HG03066 (cell line): ENCODE results near the gene RAD50.

Source experiments
- ATAC-seq: cut with Tn5 transposase; IDR thresholded peaks from one replicate; pipeline ENCODE4 v1.9.1; 2021; ENCODE audit warnings: low read depth; ENCODE audit not compliant: unreplicated experiment

The RAD50 gene

DNA sequence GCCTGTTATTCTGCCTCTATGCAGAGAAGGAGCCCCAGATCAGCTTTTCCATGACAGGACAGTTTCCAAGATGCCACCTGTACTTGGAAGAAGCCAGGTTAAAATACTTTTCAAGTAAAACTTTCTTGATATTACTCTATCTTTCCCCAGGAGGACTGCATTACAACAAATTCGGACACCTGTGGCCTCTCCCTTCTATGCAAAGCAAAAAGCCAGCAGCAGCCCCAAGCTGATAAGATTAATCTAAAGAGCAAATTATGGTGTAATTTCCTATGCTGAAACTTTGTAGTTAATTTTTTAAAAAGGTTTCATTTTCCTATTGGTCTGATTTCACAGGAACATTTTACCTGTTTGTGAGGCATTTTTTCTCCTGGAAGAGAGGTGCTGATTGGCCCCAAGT, 116.7 kb downstream of the RAD50 start:
- ATAC-seq, result no peak

DNA sequence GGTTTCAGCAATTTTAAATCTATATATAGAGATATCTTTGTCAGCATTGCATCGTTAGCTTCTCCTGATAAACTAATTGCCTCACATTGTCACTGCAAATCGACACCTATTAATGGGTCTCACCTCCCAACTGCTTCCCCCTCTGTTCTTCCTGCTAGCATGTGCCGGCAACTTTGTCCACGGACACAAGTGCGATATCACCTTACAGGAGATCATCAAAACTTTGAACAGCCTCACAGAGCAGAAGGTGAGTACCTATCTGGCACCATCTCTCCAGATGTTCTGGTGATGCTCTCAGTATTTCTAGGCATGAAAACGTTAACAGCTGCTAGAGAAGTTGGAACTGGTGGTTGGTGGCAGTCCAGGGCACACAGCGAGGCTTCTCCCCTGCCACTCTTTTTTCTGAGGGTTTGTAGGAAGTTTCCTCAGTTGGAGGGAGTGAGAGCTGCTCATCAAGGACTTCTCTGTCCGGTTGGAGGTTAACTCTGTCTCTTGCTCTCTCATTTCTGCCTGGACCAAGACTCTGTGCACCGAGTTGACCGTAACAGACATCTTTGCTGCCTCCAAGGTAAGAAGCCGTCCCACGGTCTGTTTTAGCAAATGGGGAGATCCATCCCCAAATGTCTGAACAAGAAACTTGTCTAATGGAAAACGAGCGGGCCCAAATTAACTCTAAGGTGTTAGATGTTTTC, 117.3 kb downstream of the RAD50 start, which contains the start of gene IL4:
TSS of gene IL4 (plus strand) at position 51 of the 692 bp plus-strand sequence. CDS start at position 113, 62 bp downstream.
- no peak for ATAC-seq

DNA sequence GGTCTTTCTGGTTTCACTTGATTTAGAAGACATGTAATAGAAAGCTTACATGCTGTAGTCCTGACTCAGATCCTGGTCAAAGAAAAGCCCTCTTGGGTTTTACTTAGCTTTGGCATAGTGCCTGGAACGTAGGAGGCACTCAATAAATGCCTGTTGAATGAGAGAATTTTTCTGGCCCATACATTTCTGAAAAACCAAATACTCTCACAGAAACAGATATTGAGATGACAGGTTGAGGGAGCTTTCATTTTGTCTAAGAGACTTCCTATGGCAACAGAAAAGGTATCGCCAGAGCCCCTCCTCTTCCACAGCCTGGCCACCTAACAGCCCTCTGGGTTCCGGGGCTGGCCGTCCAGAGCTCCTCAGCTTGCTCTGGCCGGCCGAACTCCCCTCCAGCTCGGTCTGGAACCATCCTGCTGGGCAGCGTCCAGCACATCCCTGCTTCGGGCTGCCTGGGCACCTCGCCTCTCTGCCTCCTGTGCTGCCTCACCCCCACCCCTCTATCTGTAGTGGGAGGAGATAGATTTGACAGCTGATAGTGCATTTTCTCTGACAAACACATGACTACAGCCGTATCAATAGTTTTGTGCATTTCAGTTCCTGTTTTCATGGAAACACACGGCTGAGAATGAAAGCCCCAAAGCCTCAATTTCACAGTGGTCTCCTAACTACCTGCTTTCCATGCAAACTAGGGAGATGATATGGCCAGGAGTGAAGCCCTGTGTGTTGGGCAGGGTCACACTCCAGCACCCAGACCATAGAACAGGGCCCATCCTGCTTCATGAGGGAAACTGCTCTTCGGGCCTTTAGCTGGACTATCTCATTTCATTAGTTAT, 118.1 kb downstream of the RAD50 start:
- ATAC-seq, result peak; percentile 72

DNA sequence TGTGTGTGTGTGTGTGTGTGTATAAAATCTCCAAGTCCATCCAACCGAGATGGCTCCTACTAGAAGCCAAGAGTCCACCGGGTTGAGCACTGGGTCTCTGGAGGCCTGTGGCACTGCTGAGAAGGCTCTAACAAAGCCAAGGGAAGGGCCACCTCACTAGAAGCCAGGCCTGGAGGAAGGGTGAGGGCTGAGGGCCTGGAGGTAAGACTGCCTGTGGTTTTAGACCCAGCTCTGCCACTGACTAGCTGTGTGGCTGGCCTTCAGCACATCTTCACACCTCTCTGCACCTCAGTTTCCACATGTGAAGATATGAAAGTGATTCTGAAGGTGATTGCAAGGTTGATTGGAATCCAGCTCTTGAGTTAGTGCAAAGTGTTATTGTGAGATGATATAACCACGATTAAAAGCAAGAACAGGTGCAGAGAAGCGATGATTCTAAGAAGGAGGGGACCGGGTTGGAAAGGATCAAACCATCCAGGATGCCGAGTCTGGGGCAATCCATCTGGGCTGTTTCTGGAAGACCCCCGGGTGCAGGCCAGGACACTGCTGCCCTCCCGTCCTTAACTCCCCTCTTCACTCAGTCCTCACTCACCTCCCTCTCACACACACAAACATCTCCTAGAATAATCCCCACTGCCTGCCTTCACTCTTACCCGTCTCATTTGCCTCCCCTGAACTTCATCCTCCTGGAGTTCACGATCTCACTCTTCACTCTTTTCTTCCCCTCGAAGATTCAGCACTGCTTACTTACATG, 119.3 kb downstream of the RAD50 start:
- ATAC-seq, result no peak

DNA sequence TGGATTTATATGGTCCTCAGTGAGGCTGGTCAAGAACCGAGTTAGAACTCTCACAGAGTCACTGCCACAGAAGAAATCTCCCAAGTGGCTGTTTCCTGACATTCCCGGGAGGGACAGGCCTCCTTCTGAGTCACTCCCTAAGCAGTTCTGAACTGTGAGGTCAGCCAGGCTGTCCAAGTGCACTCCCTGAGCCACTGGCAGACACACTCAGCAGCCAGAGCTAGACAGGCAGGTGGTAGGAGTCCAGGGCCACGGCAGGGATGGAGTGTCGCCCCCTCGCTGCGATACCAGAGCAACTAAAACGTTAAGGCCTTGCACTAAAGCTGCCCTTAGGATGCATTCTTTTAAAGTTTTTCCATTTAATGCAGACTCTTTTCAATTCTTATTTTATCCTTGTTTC, 120.4 kb downstream of the RAD50 start:
- no peak for ATAC-seq

DNA sequence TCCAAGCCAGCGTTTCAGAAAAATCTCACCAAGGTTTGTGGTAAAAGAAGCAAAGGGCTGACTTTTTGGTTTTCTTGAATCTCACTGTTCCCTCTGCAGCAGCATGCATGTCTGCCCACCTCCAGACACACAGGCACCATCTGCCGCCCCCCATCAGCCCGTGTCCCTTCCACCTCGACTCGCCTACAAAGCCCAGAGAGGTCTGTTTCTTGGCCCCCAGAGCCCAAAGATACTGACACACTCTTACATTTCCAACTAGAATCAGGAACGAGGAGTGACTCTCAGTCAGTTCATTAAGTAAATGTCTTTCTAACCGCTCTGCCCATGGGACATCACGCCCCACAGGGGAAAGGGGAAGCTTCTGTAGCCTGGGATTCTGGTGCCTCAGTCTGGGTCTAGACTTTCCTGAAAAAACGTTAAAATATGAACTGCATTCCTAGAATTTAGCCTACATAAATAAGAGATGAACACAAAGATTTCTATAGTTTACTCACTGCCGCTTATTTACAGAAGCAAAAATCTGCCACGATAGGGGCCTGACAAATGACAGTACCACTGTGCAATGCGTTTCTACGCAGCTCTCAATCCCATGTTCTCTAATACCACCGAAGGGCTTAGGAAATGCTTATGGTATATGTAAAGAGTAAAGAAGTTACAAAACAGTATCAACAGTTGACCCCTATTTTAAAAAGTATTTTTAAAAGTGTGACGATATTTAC, 121.1 kb downstream of the RAD50 start:
- no peak for ATAC-seq

DNA sequence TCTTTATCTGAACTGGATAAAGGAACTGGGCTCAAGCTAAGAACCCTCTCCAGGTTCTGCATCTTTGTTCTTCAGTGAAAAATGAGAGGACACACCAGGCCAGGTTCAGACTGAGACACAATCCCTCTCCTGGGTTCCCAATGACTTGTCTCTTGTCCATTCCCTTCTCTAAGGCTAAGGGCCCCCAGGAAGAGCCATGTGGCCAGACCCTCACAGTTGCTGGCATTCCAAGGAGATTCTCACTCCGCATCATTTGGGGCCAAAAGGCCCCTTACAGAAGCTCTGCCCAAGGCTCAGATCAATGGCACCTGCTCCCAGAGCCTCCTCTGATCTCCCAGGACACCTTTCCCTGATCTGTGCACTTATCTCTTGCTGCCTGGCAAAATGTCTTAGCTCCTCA, 122.0 kb downstream of the RAD50 start:
- ATAC-seq, result no peak

DNA sequence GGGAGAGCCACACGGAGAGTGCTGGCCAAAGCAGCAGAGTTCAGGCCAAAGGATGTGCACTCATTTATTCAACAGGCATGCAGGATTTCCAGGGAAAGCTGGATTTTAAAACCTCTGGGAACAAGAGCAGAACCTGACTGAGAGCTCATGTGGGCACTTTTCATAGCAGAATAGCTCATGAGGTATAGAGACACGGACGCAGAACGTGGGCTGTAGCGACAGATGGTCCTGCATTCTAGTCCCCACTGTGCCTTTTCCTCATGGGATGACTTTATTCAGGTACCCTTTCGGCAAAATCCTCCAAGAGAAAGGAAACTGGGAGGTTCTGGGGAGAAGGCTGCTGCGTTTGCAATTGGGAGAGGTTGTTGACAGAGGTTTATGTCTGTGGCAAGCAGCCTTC, 122.4 kb downstream of the RAD50 start:
- no peak for ATAC-seq

DNA sequence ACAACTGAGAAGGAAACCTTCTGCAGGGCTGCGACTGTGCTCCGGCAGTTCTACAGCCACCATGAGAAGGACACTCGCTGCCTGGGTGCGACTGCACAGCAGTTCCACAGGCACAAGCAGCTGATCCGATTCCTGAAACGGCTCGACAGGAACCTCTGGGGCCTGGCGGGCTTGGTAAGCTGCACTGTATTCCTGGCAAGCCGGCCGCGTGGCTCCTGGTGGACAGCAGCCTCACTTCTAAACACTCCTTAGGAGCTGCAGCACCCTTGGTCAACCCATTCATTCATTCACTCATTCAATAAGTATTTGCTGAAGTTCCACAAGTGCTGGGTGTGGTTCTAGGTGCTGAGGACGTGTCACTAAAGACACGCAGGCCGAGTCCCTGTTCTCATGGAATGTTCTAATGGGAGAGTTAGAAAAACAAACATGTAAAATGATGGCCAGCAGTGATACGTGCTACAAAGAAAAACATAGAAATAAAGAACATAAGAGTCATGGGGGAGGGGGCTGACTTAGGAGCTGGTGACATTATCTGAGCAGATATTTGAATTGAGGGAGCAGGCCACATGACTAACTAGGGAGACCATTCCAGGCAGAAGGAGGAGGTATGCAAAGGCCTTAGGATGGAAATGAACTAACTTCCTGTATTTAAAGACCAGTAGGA, 123.1 kb downstream of the RAD50 start:
- ATAC-seq, result no peak

DNA sequence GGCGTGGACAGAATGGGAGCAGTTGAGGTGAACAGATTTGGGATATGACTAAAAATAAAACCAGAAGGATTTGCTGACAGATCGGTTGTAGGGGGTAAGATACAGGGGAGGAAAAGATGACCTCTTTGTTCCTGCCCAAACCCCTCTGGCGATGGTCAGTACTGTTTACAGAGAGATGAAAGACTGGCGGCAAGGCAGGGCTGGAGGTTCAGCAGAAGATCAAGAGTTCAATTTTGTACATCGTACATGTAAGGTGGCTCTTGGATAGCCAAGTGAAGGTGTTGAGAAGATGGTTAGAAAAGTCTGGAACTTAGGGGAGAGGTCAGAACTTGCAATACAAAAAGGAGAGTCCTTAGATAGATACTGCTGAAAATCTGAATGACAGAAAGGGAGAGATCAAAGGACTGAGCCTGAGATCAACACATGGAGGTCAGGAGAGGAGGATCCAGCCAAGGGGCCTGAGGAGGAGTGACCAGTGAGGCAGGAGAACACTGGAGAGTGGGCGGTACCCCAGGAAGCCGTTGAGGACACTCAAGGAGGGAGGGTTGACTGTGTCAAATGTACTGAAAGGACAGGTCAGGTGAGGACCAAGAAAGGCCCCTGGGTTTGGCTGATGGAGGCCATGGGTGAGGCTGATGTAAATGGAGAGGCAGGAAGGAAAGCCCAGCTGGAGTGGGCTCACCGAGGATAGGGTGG, 124.2 kb downstream of the RAD50 start:
- ATAC-seq, result no peak

DNA sequence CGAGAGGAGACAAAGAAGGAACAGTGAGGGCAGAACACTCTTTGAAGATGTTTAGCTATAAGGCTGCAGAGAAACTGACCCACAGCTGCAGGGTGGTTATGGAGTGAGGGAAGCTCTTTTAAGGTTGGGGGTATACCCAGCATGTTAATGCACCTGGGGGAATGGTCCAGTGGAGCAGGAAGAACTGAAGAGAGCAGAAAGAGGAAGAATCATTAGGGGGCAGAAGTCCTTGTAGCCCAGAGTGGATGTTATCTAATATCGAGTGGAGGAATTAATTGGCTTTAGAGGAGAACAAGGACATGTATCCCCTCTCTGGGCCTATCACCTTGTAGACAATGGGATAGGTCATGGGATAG, 124.7 kb downstream of the RAD50 start:
- ATAC-seq, result no peak

DNA sequence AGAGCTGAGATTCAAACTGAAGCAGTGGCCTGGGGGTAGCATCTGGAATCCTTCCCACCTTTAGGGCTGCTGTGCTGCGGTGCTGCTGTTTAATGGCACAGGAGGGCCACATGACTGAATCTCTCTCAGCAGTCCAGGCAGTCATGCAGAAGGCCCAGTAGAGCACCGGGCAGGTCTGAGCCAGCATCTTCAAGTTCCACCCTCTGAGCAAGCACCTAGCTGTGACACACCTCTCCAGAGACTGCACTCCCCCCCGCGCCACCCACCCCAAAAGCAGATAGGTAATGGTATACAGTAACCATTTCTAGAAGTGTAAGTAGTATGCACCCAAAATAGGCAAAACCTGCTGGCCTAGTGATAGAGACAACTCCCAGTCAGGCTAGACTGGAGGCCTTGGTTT, 125.2 kb downstream of the RAD50 start:
- no peak for ATAC-seq

DNA sequence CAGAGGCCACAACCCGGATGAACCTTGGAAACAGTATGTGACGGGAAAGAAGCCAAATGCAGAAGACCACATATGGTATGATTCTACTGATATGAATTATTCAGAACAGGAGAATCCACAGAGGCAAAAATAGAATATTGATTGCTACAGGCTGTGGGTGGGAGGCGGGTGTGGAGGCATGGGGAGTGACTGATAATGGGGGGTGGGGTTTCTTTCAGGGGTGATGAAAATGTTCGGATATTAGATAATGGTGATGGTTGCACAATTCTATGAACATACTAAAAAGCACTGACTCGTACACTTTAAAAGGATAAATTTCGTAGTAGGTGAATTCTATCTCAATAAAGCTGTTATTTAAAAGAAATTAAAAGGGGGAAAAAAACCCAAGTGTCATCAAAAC, 127.7 kb downstream of the RAD50 start:
- no peak for ATAC-seq

DNA sequence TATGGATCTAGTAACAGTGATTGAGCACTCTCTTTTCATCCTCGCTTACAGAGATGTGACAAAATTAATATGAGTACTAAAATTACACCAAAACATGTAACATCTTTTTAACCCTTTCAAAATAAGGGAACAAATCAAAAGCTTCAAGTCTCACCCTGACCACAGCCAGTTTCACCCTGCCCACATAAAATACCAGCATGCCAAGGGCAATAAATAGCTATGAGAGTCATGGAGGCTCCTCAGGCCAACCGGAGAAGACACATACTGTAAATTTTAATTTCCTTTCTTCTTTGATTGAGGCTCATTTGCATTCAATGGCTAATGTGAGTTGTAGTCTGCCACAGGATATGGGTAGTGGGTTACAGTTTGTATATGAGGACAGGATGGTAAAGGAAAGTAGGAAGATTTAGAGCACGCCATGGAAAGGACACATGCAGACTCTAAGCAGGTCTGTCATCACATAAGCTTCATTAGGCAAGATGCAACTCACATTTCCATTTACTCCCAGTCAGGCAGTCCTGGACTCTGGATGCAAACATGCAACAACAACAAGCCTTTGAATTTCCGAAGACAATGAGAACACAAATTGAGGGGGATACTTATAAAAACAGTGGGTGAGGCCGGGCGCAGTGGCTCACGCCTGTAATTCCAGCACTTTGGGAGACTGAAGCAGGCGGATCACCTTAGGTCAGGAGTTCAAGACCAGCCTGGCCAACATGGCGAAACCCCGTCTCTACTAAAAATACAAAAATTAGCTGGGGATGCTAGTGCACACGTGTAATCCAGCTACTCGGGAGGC, 128.3 kb downstream of the RAD50 start:
- ATAC-seq, result no peak

DNA sequence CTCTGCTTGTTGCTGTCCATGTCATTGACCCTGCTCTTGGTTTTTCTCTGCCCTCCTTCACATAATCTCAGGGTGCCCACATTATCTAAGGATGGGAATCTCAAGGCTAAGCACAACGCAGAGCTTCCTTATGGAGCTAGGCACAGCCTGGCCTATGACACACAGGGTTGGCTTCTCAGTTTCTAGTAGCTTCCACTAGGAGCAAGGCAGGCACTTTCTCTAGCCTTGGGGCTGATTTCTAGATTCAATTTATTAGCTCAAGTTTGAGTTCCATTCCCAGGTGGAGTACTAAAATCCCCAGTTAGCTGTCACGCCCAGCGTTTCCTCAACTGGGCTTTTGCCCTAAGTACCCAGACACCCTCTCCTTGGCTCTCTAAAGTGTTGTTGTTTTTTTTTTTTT, 129.4 kb downstream of the RAD50 start:
- ATAC-seq, result no peak

DNA sequence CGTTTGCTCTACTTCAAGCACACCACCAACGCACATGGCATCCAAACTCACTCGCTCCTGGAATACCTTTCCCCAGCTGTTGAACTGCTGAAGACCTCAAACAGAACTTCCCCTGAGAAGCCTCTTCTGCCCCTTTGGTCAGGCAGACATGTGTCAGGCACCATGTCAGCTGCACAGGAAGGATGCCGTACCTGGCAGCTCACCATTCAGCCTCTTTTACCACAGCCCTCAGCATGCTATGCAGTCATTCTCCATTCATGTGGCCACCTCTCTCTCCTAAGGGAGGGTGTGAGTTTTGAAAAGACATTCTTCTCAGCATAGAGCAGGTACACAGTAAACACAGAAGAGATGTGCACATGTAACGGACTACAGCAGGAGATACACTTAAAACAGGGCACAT, 131.2 kb downstream of the RAD50 start:
- no peak for ATAC-seq

DNA sequence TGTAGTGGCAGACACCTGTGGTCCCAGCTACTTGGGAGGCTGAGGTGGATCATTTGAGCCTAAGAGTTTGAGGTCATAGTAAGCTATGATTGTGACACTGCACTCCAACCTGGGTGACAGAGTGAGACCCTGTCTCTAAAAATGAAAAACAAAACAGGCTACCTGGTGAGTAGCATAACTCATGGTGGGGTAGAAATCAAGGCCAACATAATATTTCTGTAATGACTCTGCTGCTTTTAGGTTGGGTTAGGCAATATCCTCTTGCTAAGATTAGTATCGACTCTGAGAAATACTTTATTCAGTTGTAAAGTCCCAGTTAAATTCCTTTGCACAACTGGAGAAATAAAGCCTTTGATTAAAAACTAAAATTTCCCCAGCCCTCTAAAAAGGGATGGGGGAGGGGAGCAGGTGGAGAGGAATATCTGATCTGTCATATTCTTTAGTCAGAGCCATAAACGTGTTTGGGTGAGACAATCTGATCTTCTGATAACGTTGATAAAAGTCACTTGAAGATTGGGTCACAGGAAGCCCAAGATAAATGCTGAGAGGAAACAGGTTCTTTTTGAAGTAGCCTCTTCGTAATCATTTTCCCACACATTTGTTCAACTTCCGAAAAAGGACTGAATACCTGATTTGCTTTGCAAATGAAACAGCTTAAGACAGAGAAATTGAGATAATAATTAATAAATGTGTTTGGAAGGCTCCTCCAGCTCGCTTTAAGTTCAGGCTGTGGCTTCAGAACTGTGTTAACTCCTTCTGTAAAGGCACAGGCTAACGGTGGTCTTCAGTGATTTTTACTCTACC, 132.0 kb downstream of the RAD50 start:
- no peak for ATAC-seq

DNA sequence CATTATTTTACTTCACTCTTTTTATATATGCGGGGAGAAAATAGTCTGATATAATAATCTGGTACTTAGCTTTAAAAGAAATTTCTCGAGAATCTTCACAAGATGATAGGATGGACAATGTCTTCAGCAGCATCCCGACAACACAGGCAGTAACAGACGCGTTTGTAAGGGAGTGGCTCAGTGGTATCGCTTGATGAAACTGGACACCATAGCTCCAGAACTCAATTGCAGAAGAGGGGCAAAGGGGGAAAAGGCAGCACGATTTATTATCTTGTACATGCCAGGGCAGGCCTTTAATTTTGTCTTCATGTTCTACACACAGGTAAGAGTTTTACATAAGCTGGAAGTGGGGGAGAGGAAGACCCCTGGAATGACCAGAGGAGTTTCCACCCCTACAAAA, 132.7 kb downstream of the RAD50 start:
- no peak for ATAC-seq
